ENCODE results near the gene SMOC2.
"Not testable (repeated sequence)": the region's sequence is repeated elsewhere in the genome, so short reads cannot be mapped to it uniquely, and the experiment has no call there.

The SMOC2 gene

DNA sequence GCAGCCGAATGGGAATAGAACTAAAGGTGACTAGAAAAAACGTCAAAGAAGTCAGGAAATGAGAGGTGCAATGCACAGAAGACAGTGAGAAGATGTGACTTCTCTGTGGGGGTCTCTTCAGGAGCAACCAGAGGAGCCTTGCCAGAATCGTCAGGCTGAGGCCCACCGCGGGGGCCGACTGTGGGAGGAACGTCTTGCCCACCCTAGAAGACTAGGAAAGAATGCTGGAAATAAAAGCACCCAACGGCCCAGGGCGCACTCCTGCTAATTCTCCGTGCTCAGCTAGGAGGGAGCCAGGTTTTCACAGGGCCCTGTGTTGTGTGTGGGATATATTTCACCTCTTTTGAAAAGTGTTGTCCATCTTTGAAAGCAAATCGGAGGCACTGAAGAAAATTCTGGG, 129.2 kb downstream of the SMOC2 start:
- TF ChIP-seq, protein P1, sequence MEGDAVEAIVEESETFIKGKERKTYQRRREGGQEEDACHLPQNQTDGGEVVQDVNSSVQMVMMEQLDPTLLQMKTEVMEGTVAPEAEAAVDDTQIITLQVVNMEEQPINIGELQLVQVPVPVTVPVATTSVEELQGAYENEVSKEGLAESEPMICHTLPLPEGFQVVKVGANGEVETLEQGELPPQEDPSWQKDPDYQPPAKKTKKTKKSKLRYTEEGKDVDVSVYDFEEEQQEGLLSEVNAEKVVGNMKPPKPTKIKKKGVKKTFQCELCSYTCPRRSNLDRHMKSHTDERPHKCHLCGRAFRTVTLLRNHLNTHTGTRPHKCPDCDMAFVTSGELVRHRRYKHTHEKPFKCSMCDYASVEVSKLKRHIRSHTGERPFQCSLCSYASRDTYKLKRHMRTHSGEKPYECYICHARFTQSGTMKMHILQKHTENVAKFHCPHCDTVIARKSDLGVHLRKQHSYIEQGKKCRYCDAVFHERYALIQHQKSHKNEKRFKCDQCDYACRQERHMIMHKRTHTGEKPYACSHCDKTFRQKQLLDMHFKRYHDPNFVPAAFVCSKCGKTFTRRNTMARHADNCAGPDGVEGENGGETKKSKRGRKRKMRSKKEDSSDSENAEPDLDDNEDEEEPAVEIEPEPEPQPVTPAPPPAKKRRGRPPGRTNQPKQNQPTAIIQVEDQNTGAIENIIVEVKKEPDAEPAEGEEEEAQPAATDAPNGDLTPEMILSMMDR (IDR thresholded peaks at IDR 0.05; ENCODE audit: borderline replicate concordance, control extremely low read depth, extremely low read depth, insufficient read depth, missing control alignments), result no peak
- in situ Hi-C loops (cut with MboI; ENCODE audit: low sequenced_read_pairs, unreplicated experiment), result no loop called here
- DNase-seq (ENCODE audit: low spot score), result no peak

DNA sequence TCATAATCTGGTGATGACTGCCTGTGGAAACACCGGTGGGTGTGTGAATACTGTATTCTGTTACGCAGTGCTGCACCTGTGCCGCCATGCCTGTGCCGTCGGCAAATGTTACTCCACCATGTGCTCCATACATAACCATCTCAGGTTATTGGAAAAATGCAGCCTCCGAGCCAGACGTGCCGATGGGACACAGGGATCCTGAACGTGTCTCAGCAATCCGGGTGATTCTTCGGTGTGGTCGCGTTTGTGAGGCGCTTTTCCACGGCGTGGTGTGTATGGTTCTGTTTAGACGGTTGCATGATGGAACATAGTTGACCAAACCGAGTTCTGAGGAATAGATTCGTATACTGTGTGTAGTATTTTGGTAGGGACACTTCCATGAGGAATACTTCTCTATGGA, 130.3 kb downstream of the SMOC2 start:
- in situ Hi-C loops (cut with MboI; ENCODE audit: low sequenced_read_pairs, unreplicated experiment), result no loop called here
- TF ChIP-seq, protein P1 (IDR thresholded peaks at IDR 0.05; ENCODE audit: borderline replicate concordance, control extremely low read depth, extremely low read depth, insufficient read depth, missing control alignments), result no peak
- no peak for DNase-seq (ENCODE audit: low spot score)

DNA sequence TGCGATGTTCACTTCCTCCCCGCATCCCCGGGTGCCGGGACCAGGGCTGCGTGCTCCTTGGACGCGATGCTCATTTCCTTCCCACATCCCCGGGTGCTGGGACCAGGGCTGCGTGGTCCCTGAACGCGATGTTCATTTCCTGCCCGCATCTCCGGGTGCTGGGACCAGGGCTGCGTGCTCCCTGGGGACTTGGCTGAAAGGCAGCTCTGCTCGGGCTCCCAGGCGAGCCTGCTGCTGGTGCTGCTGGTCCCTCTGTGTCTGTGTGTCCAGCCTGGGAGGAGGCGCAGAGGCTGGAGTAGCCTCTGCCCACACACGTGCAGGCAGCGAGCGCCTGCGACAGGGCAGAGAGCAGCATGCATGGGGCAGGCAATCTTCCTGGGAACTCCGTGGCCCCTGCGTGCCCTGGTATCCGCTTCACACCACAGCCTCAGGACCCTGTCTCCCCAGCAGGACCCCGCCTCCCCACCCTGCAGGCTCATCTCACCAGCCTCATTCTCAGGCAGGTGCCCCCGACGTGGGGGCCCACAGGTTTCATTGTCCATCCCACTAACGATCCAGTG, 132.4 kb downstream of the SMOC2 start:
- DNase-seq (ENCODE audit: low spot score); in situ Hi-C loops (cut with MboI; ENCODE audit: low sequenced_read_pairs, unreplicated experiment): not testable (repeated sequence)

DNA sequence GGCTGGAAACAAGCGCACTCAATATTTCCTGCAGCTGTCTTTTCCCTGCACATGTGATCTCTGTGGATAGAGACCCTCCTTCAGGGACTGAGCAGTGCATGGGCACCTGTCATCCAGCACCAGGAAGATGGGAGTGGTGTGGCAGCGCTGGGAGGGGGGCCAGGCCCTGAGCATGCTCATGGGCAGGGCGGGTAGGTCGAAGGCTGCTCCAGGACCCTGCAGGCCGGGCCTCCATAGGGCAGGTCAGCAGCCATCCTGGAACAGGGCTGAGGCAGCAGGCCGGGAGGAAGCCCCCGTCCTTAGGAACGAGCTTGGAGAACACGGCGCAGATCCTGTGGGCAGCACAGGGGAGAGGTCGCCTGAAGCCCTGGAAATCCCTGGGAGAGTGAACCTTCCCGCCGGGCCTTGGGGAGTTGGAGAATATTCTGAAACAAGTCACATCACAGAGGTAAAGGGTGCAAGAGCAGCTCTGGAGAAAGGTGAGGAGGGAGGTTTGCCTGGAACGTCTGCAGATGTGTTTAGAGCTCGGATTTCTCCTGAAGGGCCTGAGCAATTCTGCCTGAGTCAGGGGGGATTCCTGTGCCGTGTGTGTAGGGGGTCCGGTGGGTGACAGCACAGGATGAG, 133.2 kb downstream of the SMOC2 start:
- TF ChIP-seq, protein P1 (IDR thresholded peaks at IDR 0.05; ENCODE audit: borderline replicate concordance, control extremely low read depth, extremely low read depth, insufficient read depth, missing control alignments), result no peak
- in situ Hi-C loops (cut with MboI; ENCODE audit: low sequenced_read_pairs, unreplicated experiment), result no loop called here
- no peak for DNase-seq (ENCODE audit: low spot score)

DNA sequence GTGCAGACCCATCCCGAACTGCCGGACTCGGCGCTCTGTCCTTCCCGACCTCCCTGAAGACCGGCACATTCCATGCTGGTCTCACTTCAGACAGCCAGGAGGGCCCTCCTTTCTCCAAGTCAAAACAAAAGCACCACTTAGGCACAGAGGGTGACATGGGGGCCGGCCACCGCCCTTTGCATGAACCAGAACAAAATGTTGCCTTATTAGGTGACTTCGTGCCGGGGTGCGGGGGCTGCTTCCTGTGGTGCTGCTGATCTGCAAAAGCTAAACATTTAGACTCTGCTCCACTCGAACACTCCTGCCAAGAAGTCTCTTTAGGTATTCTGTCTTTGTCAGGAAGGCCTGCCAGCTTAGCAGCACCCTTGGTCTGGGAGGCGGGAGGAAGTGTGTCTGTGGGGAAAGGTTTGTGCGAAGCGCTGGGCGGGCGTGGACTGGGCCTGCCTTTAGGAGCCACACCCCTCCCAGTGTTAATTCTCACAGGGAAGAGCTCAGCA, 133.8 kb downstream of the SMOC2 start:
- DNase-seq (ENCODE audit: low spot score), result no peak
- TF ChIP-seq, protein P1 (IDR thresholded peaks at IDR 0.05; ENCODE audit: borderline replicate concordance, control extremely low read depth, extremely low read depth, insufficient read depth, missing control alignments), result no peak
- in situ Hi-C loops (cut with MboI; ENCODE audit: low sequenced_read_pairs, unreplicated experiment), result no loop called here

DNA sequence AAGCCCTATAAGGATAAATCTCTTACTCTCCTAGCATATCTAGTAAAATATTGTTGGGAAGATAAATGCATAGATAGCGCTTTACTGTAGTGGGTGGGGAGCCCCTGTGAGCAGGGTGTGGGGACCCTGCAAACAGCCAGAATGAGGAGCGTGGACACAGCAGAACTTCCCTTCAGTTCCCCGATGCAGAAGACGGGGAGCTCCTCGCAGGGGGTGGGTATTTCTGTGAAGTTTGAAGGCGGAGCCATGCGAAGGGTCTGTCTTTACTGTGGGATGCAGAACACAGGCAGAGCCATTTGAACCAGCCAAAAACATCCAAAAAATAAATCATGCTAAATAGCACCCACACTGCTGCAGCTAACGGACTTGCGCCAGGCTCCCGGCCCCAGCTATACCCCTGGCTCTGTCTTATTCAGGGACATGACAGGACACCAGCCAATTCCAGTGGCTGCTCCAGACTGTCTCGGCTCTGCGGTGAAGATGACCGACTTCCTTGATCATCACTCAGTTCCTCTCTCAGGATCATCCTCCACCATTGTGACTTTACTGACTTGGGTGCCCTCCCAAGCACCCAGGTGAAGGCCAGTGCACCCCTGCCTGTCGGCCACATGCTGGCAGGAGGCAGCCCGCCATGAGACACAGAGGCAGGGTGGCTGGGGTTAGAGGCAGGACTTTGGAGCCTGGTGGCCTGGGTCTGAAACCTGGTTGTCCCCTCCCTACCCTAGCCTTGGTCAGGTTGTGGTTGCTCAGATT, 134.5 kb downstream of the SMOC2 start:
- TF ChIP-seq, protein P1 (IDR thresholded peaks at IDR 0.05; ENCODE audit: borderline replicate concordance, control extremely low read depth, extremely low read depth, insufficient read depth, missing control alignments), result no peak
- in situ Hi-C loops (cut with MboI; ENCODE audit: low sequenced_read_pairs, unreplicated experiment), result no loop called here
- no peak for DNase-seq (ENCODE audit: low spot score)

DNA sequence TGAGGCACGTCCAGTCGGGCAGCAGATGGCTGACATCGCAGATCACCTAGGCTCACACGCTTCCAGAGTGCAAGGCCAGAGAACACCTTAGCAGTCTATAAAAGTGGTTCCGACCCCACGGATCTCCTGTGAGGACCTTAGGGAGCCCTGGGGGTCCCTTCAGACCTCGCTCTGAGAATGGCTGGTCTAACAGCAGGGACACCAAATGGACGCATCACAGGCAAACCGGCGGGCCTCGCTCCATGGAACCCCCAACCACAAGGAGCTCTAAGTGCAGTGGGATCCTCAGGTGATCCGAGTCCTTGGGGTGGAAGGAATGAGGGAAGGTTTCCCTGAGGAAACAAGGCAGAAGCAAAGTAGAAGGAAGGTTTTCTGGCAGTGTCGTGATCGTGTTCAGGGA, 135.4 kb downstream of the SMOC2 start:
- no peak for DNase-seq (ENCODE audit: low spot score)
- in situ Hi-C loops (cut with MboI; ENCODE audit: low sequenced_read_pairs, unreplicated experiment), result no loop called here
- TF ChIP-seq, protein P1 (IDR thresholded peaks at IDR 0.05; ENCODE audit: borderline replicate concordance, control extremely low read depth, extremely low read depth, insufficient read depth, missing control alignments), result no peak
